Vagina (tissue), 2 donors: Measurements from ENCODE around the gene LRRC7. TPM values are rescaled to one million over a fixed set of nuclear protein-coding genes. Genes with fewer than 3 reads are reported as not detected.

Experiments
- DNase-seq, 2 donors: peaks; one replicate each; pipeline ENCODE4 v3.0.0-alpha.2; 2017; ENCODE audit errors: extremely low spot score in 2 of 2
- H3K27ac ChIP-seq: fragments of 200-600 bp; sonication (generic); one replicate; pipeline ENCODE4 v1.5.1; 2019
- H3K27me3 ChIP-seq: fragments of 200-600 bp; sonication (generic); one replicate; pipeline ENCODE4 v1.5.1; 2019
- H3K36me3 ChIP-seq, 2 donors: fragments of 200-600 bp; sonication (generic); one replicate each; pipeline ENCODE4 v1.5.1; 2017 to 2019
- H3K4me1 ChIP-seq: fragments of 200-600 bp; sonication (generic); one replicate; pipeline ENCODE4 v1.5.1; 2019
- H3K4me3 ChIP-seq, 2 donors: fragments of 200-600 bp; sonication (generic); 1 replicate in 1 of 2; 2 replicates in 1 of 2; pipeline ENCODE4 v1.5.1; 2016 to 2019
- H3K9me3 ChIP-seq: fragments of 200-600 bp; sonication (generic); one replicate; pipeline ENCODE4 v1.5.1; 2019
- POLR2A ChIP-seq, 2 donors: fragments of 450-650 bp; IDR thresholded peaks; one replicate each; pipeline ENCODE4 v1.6.1; 2017; ENCODE audit warnings: antibody characterized with exemption in 2 of 2, mild to moderate bottlenecking in 2 of 2, moderate library complexity in 2 of 2
- POLR2AphosphoS5 ChIP-seq, 2 donors: sonication (generic); formaldehyde crosslinking; IDR thresholded peaks; one replicate each; pipeline ENCODE4 v1.9.0; 2017; ENCODE audit warnings: antibody characterized with exemption in 2 of 2, mild to moderate bottlenecking in 2 of 2, low read depth in 1 of 2; ENCODE audit not compliant: insufficient read depth in 1 of 2
- intact Hi-C: fragments of 100-400 bp; cut with DNase I; formaldehyde crosslinking; loops from one replicate; pipeline ENCODE4 v1.15.1; 2023
- total RNA-seq: library from RNA; depleted of rRNA; stranded (reverse); fragments of >200 nt; gene quantifications from one replicate; pipeline ENCODE4 v1.2.3, GENCODE V29; 2016
- TF ChIP-seq, protein P1 (sequence below), 3 experiments: fragments of 450-650 bp in 2 of 3; fragments of 200-600 bp in 1 of 3; sonication (generic) in 1 of 3; IDR thresholded peaks; one replicate each; pipeline ENCODE4 v1.5.1; 2017 to 2019; ENCODE audit warnings: antibody characterized with exemption in 3 of 3, mild to moderate bottlenecking in 2 of 3, moderate library complexity in 2 of 3

Gene LRRC7
- total RNA-seq, 1 donor from 2014 or later: not detected

DNA sequence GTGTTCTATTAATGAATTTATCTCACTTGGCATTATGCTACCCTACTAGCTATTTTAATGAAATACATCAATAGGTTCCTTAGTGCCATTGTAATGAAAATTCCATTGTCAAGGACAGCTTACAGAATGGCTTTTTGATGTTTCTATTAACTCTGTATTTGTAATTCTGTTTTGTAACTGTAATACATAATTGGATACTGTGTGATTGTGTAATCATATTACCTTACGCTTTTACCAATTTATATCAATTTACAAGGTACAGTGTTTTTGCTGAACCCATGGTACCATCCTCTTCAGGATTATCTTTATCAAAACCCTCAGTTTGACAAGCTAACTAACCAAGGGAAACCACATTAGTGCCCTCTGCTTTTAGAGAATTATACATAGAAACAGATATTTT lies 277.9 kb downstream of the LRRC7 start:
- Histone ChIP-seq H3K36me3 (no peaks in the 10 kb centered on the region), H3K4me3 (no peak overlapping the region), H3K9me3 (no peaks in the 10 kb centered on the region), H3K27ac (no peak overlapping the region), H3K27me3 (no peaks in the 10 kb centered on the region), H3K4me1 (no peaks in the 10 kb centered on the region)
- intact Hi-C loops: no loop called here
- DNase-seq: no peak
- TF ChIP-seq, protein P1, sequence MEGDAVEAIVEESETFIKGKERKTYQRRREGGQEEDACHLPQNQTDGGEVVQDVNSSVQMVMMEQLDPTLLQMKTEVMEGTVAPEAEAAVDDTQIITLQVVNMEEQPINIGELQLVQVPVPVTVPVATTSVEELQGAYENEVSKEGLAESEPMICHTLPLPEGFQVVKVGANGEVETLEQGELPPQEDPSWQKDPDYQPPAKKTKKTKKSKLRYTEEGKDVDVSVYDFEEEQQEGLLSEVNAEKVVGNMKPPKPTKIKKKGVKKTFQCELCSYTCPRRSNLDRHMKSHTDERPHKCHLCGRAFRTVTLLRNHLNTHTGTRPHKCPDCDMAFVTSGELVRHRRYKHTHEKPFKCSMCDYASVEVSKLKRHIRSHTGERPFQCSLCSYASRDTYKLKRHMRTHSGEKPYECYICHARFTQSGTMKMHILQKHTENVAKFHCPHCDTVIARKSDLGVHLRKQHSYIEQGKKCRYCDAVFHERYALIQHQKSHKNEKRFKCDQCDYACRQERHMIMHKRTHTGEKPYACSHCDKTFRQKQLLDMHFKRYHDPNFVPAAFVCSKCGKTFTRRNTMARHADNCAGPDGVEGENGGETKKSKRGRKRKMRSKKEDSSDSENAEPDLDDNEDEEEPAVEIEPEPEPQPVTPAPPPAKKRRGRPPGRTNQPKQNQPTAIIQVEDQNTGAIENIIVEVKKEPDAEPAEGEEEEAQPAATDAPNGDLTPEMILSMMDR (IDR thresholded peaks at IDR 0.05): no peak
- TF ChIP-seq POLR2A (IDR thresholded peaks at IDR 0.05) (no peak), POLR2AphosphoS5 (IDR thresholded peaks at IDR 0.05; ENCODE audit: insufficient read depth in 1 of 2, low read depth in 1 of 2) (no peak)

DNA sequence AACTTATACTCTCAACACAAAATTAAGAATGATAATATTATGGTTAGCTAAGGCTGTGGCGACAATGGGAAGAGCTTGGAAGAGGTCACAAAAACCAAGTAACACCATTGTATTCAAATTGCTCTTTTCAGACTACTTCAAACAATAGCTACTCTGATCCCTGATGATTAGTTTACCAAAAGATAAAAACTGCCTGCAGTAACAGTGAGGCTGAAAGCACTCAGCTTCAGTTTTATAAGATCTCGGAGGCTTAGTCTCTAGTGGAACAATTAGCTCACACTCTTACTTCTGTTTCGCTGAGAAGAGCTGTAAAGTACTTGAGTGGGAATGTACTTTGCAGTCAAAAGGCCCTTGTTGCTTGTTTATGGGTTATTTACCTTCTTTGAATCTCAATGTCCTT lies 278.5 kb downstream of the LRRC7 start:
- Histone ChIP-seq H3K9me3 (no peaks in the 10 kb centered on the region), H3K27ac (no peak overlapping the region), H3K4me3 (no peak overlapping the region), H3K36me3 (no peaks in the 10 kb centered on the region), H3K27me3 (no peaks in the 10 kb centered on the region), H3K4me1 (no peaks in the 10 kb centered on the region)
- DNase-seq: no peak
- TF ChIP-seq POLR2AphosphoS5 (IDR thresholded peaks at IDR 0.05; ENCODE audit: insufficient read depth in 1 of 2, low read depth in 1 of 2): no peak
- TF ChIP-seq, protein P1 (IDR thresholded peaks at IDR 0.05): no peak
- no peak for TF ChIP-seq POLR2A (IDR thresholded peaks at IDR 0.05)
- intact Hi-C loops: no loop called here

DNA sequence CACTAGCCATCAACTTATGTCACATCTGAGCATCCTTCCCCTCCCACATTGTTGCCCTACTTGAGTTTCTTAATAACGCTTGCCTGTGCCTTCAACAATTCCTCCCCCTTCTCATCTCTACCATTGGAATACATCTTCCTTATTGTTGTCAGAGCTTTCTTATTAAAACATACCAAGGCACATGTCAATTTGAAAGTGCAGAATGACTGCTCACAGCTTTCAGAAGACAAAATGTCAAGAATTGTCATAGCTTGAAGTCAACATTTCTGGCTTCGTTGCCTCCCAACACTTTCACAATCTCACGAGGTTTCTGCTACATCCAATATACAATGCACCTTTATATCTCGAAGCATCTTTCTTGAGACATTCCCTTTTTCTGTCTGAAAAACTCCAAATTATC lies 279.9 kb downstream of the LRRC7 start:
- TF ChIP-seq POLR2A (IDR thresholded peaks at IDR 0.05): no peak
- TF ChIP-seq, protein P1 (IDR thresholded peaks at IDR 0.05): no peak
- TF ChIP-seq POLR2AphosphoS5 (IDR thresholded peaks at IDR 0.05; ENCODE audit: insufficient read depth in 1 of 2, low read depth in 1 of 2): no peak
- Histone ChIP-seq H3K9me3 (no peaks in the 10 kb centered on the region), H3K4me3 (no peak overlapping the region), H3K36me3 (no peaks in the 10 kb centered on the region), H3K4me1 (no peaks in the 10 kb centered on the region), H3K27ac (no peak overlapping the region), H3K27me3 (no peaks in the 10 kb centered on the region)
- intact Hi-C loops: no loop called here
- no peak for DNase-seq

DNA sequence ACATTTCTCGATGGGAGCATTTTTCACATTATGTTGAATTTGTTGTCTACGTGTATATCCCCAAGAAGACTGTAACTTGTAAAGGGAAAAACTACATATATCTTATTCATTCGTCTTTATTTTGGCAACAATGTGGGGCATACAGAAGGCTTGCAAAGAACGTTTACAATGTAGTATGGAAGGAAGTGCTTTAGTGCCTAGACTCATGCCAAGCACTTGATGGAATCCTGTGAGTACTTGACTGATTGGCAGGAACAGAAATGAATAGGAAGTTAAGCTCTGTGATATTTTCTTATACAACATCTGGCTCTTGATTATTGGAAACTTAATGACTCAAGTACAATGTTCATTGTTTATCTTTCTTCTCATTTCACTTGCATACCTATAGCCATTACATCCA lies 284.4 kb downstream of the LRRC7 start:
- Histone ChIP-seq H3K27me3 (no peaks in the 10 kb centered on the region), H3K9me3 (no peaks in the 10 kb centered on the region), H3K4me1 (no peaks in the 10 kb centered on the region), H3K36me3 (no peaks in the 10 kb centered on the region), H3K4me3 (no peak overlapping the region), H3K27ac (no peak overlapping the region)
- TF ChIP-seq POLR2A (IDR thresholded peaks at IDR 0.05): no peak
- TF ChIP-seq POLR2AphosphoS5 (IDR thresholded peaks at IDR 0.05; ENCODE audit: insufficient read depth in 1 of 2, low read depth in 1 of 2): no peak
- TF ChIP-seq, protein P1 (IDR thresholded peaks at IDR 0.05): no peak
- intact Hi-C loops: no loop called here
- DNase-seq: no peak

DNA sequence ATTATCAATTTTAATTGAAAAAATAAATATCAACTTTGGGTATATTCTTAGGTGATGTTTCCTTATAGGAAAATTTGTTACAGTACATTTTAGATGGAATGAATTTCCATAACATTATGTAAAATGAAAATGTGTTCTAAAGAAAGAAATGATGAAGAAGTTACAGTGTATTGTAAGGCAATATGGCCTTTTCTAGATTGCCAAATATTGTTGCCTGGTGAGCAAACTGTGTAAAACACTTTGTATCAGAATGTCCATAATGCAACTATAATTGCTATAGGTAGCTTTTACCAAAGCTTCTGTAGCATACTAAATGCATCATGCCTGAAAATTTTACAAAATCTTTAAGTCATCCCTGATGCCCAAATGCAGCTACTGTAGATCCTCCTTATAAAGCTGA lies 285.0 kb downstream of the LRRC7 start:
- H3K27me3 ChIP-seq: no peaks in the 10 kb centered on the region
- H3K4me1 ChIP-seq: no peaks in the 10 kb centered on the region
- no peaks in the 10 kb centered on the region for H3K36me3 ChIP-seq
- TF ChIP-seq POLR2AphosphoS5 (IDR thresholded peaks at IDR 0.05; ENCODE audit: insufficient read depth in 1 of 2, low read depth in 1 of 2): no peak
- no peak for TF ChIP-seq POLR2A (IDR thresholded peaks at IDR 0.05)
- TF ChIP-seq, protein P1 (IDR thresholded peaks at IDR 0.05): no peak
- no peak overlapping the region for H3K27ac ChIP-seq
- no peak for DNase-seq
- intact Hi-C loops: no loop called here
- no peaks in the 10 kb centered on the region for H3K9me3 ChIP-seq
- H3K4me3 ChIP-seq: no peak overlapping the region
